GM06990 (cell line): Measurements from ENCODE around the gene PRKACB.

ENCODE experiments used
- DNase-seq: peaks from one replicate; pipeline ENCODE4 v3.0.0-alpha.2; 2011; ENCODE audit not compliant: insufficient read length; ENCODE audit errors: extremely low read depth
- H3K27me3 ChIP-seq: replicated peaks from 2 replicates; pipeline ENCODE4 v1.6.0; 2011; ENCODE audit warnings: low read length; ENCODE audit not compliant: control insufficient read depth, insufficient read depth
- H3K36me3 ChIP-seq: 2 replicates; pipeline ENCODE4 v1.5.1; 2011; ENCODE audit warnings: low read length; ENCODE audit not compliant: control insufficient read depth, insufficient read depth
- H3K4me3 ChIP-seq: replicated peaks from 2 replicates; pipeline ENCODE4 v1.5.1; 2011; ENCODE audit warnings: low read depth, mild to moderate bottlenecking, control low read depth, low read length
- TF ChIP-seq, protein P1 (sequence below): IDR thresholded peaks from 2 replicates; pipeline ENCODE4 v1.5.1; 2011; ENCODE audit warnings: low read length, control low read depth, mild to moderate bottlenecking, inconsistent platforms; ENCODE audit not compliant: insufficient read depth, poor library complexity, severe bottlenecking

PRKACB gene

DNA sequence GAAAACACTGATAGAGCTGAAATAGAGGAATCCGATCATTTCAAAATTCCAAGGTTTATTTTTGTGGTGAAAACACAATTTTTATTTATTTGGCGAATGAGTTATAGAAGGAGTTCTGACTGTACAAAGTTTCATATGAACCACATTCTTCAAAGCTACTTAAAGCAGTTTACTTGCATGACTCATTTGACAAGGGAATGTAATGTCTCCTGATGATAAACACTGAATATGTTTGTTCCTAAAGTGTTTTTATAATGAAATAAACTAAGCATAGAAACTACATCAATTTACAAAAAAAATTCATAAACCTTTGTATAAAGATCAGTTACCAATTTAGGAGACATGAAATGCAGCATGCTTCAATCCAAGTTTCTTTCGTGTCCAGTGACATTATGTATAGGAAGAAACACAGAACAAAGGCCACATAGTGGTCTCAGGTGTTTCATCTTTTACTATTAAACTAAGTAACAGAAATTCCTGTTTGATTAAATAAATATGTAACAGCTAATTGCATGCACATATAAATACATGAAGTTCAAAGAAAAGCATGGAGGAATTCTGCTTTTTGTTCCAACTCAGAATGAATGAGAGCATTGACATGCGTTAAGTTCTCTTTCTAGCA is 2.5 kb downstream of the PRKACB start:
- no peaks in the 10 kb centered on the region for H3K36me3 ChIP-seq
- no peak overlapping the region for H3K4me3 ChIP-seq
- no peaks in the 10 kb centered on the region for H3K27me3 ChIP-seq
- DNase-seq: no peak
- TF ChIP-seq, protein P1, sequence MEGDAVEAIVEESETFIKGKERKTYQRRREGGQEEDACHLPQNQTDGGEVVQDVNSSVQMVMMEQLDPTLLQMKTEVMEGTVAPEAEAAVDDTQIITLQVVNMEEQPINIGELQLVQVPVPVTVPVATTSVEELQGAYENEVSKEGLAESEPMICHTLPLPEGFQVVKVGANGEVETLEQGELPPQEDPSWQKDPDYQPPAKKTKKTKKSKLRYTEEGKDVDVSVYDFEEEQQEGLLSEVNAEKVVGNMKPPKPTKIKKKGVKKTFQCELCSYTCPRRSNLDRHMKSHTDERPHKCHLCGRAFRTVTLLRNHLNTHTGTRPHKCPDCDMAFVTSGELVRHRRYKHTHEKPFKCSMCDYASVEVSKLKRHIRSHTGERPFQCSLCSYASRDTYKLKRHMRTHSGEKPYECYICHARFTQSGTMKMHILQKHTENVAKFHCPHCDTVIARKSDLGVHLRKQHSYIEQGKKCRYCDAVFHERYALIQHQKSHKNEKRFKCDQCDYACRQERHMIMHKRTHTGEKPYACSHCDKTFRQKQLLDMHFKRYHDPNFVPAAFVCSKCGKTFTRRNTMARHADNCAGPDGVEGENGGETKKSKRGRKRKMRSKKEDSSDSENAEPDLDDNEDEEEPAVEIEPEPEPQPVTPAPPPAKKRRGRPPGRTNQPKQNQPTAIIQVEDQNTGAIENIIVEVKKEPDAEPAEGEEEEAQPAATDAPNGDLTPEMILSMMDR: no peak

DNA sequence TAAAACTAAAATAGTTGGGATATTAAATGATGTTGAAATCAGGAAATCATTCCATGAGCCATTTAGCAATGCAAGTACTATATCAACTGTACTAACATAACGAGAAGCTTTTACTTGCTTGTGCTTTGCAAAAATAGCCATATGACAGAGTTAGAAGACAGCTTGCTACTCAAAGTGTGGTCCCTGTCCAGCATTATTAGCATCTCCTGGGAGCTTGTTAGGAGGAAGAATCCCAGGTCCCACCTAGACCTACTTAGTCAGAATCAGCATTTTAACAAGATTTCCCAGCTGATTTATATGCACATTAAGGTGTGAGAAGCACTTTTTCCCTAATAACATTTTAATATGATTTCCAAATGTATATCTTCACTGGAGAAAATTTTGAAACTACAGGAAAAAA is 4.7 kb downstream of the PRKACB start:
- Histone ChIP-seq H3K27me3 (no peaks in the 10 kb centered on the region), H3K36me3 (no peaks in the 10 kb centered on the region), H3K4me3 (no peak overlapping the region)
- TF ChIP-seq, protein P1: no peak
- DNase-seq: no peak

DNA sequence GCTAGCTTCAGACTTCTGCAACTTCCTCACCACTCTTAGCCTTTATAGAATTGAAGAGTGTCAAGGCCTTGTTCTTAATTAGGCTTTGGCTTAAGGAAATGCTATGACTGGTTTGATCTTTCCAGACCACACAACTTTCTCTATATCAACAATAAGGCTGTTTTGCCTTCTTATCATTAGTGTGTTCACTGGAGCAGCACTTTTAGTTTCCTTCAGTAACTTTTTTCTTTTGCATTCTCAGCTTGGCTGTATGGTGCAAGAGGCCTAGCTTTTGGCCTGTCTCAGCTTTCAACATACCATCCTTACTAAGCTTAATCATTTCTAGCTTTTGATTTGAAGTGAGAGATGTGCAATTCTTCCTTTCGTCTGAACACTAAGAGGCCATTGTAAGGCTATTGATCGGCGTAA is 8.6 kb downstream of the PRKACB start:
- no peaks in the 10 kb centered on the region for H3K27me3 ChIP-seq
- peak; percentile 49 for DNase-seq

DNA sequence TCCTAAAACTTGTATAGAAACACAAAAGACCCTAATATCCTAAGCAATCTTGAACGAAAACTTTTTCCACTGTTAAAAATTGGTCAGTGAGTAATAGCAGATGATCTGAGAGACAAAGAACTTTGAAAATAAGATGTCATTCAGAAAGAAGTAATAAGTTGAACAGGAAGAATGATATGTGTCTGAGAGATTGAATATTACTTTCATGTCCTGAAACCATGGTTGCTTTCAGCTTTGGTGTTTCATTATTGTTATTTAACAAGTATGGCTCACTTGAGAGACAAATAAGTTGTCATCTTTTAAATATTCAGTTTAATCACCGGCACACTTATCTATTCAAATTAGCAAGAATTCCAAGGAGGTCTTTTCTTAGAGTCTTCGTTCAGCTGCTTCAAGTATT is 11.4 kb downstream of the PRKACB start:
- no peaks in the 10 kb centered on the region for H3K27me3 ChIP-seq
- H3K4me3 ChIP-seq: no peak overlapping the region
- TF ChIP-seq, protein P1: no peak
- DNase-seq: no peak
- no peaks in the 10 kb centered on the region for H3K36me3 ChIP-seq

More for the DNA sequence above, 8.6 kb downstream of the PRKACB start:
- Histone ChIP-seq H3K36me3 (no peaks in the 10 kb centered on the region), H3K4me3 (no peak overlapping the region)
- TF ChIP-seq, protein P1: no peak

DNA sequence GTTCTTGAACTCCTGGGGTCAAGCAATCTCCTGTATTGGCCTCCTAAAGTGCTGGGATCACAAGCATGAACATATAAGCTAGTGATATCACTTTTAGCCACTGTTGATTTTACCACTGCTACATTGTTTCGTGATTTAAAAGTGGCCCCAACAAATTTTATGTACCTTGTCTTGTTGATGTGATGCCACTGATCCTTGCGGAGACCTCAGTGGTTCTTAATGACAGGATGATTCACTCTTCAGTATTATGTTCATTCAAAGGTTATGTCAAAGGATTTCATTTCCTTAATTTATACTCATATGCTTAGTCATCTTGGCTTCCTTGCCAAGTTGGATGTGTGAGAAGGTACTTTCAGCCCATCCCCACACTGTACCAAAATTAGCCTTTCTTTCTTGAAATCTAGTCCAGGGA is 12.1 kb downstream of the PRKACB start:
- no peaks in the 10 kb centered on the region for H3K27me3 ChIP-seq
- no peak overlapping the region for H3K4me3 ChIP-seq
- no peaks in the 10 kb centered on the region for H3K36me3 ChIP-seq
- TF ChIP-seq, protein P1: no peak
- DNase-seq: no peak
